Right lobe of liver (tissue), 4 donors: ENCODE results near the gene SERPINB5.

Experiments used
- POLR2A ChIP-seq: fragments of 450-650 bp; IDR thresholded peaks from one replicate; pipeline ENCODE4 v1.6.1; 2017; ENCODE audit warnings: antibody characterized with exemption, mild to moderate bottlenecking
- TF ChIP-seq, protein P1 (sequence below), 4 donors: fragments of 200-600 bp in 3 of 4; fragments of 450-650 bp in 1 of 4; IDR thresholded peaks; one replicate each; pipeline versions ENCODE4 v1.5.1 to v1.8.0; 2016 to 2022; ENCODE audit warnings: antibody characterized with exemption in 4 of 4, mild to moderate bottlenecking in 2 of 4
- donor health status: DM: no; HTN: no; CAD: no.
- donor health status: DM: no; HTN: no; CAD: no.
- donor health status: DM: no; HTN: yes; CAD: no.

DNA sequence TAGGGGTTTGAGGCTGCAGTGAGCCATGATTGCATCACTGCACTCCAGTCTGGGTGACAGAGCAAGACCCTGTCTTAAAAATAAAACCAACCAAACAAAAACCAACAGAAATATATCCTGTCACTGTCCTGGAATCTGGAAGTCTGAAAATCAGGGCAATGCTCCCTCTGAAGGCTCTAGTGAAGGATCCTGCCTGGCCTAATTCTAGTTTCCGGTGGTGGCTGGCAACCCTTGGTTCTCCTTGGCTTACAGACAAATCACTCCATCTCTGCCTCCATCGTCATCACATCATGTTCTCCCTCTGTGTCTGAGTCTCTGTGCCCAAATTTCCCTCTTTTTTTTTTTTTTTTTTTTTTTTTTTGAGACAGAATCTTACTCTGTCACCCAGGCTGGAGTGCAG lies 38.6 kb upstream of the SERPINB5 start:
- no peak for TF ChIP-seq POLR2A
- TF ChIP-seq, protein P1, sequence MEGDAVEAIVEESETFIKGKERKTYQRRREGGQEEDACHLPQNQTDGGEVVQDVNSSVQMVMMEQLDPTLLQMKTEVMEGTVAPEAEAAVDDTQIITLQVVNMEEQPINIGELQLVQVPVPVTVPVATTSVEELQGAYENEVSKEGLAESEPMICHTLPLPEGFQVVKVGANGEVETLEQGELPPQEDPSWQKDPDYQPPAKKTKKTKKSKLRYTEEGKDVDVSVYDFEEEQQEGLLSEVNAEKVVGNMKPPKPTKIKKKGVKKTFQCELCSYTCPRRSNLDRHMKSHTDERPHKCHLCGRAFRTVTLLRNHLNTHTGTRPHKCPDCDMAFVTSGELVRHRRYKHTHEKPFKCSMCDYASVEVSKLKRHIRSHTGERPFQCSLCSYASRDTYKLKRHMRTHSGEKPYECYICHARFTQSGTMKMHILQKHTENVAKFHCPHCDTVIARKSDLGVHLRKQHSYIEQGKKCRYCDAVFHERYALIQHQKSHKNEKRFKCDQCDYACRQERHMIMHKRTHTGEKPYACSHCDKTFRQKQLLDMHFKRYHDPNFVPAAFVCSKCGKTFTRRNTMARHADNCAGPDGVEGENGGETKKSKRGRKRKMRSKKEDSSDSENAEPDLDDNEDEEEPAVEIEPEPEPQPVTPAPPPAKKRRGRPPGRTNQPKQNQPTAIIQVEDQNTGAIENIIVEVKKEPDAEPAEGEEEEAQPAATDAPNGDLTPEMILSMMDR (IDR thresholded peaks at IDR 0.05), result no peak
